Large intestine (tissue), 12 donors: ENCODE measurements around the gene GOLGA8M. TPM values are rescaled to one million over a fixed set of nuclear protein-coding genes. Genes with fewer than 3 reads are reported as not detected.
A peak's percentile ranks its signal among the peaks of the same experiment; 100 is the strongest.
"Not testable (repeated sequence)": the region's sequence is repeated elsewhere in the genome, so short reads cannot be mapped to it uniquely, and the experiment has no call there.

Experiments
- DNase-seq, 2 donors: peaks; one replicate each; pipeline versions ENCODE4 v3.0.0 to v3.0.0-alpha.2; 2013
- H3K27ac ChIP-seq: one replicate; pipeline ENCODE4 v1.5.1; 2013; ENCODE audit warnings: low read length
- H3K27me3 ChIP-seq: 2 replicates; pipeline ENCODE4 v1.6.1; 2013; ENCODE audit warnings: low read length; ENCODE audit not compliant: control insufficient read depth, insufficient read depth
- H3K36me3 ChIP-seq: 2 replicates; pipeline ENCODE4 v1.6.1; 2013; ENCODE audit warnings: low read length; ENCODE audit not compliant: control insufficient read depth, insufficient read depth
- H3K4me1 ChIP-seq: one replicate; pipeline ENCODE4 v1.6.1; 2013; ENCODE audit warnings: low read length; ENCODE audit not compliant: control insufficient read depth, insufficient read depth
- H3K4me3 ChIP-seq: one replicate; pipeline ENCODE4 v1.5.1; 2013; ENCODE audit warnings: low read length
- H3K9me3 ChIP-seq: one replicate; pipeline ENCODE4 v1.6.1; 2013; ENCODE audit warnings: mild to moderate bottlenecking, low read depth, low read length, moderate library complexity; ENCODE audit not compliant: control insufficient read depth
- WGBS: methylation state at CpG from one replicate; pipeline ENCODE4 v1.1.5; 2013; ENCODE audit warnings: low lambda C conversion rate; ENCODE audit not compliant: insufficient coverage; 5-methylcytosine and 5-hydroxymethylcytosine counted together
- long read RNA-seq, 11 donors: transcript quantifications; one replicate each; lab custom pipeline, GENCODE V29; 2026
- polyA plus RNA-seq: library from polyadenylated mRNA; unstranded; fragments of 120-200 nt; gene quantifications from one replicate; pipeline ENCODE4 v1.2.1, GENCODE V29; 2013

GOLGA8M gene
- 1.3 TPM for polyA plus RNA-seq
- long read RNA-seq, donor 1: 0 reads
- long read RNA-seq, donor 2: 0 reads
- long read RNA-seq, donor 3: 0 reads
- long read RNA-seq, donor 4: 0 reads
- long read RNA-seq, donor 5: 0 reads
- long read RNA-seq, donor 6: 0 reads
- long read RNA-seq, donor 7: 0 reads
- long read RNA-seq, donor 8: 0 reads
- long read RNA-seq, donor 9: 0 reads
- long read RNA-seq, donor 10: 0 reads
- long read RNA-seq, donor 11: 0 reads

GRCh38 chr15:28712270-28712669 lies at the start of gene GOLGA8M:
TSS of gene GOLGA8M (minus strand) at chr15:28712421. CDS start at chr15:28712323, 98 bp downstream.
- not testable (repeated sequence) for H3K9me3 ChIP-seq, H3K4me3 ChIP-seq, H3K27me3 ChIP-seq, DNase-seq, H3K4me1 ChIP-seq, H3K27ac ChIP-seq, H3K36me3 ChIP-seq
- no CpG with 5 or more reads among the region's 10 CpGs for WGBS

DNA sequence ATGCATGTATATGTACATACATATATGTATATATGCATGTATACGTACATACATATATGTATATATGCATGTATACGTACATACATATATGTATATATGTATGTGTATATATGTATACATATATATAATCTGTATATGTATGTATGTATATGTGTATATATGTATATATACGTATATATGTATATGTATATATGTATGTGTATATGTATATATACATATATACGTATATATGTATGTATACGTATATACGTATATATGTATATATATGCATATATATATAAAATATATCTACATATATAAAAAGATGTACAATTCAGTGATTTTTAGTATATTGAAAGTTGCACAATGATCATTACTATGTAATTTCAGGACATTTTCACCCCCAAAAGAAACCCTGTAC lies 30.7 kb upstream of the GOLGA8M start:
- not testable (repeated sequence) for DNase-seq, H3K27ac ChIP-seq, H3K4me1 ChIP-seq, H3K4me3 ChIP-seq, H3K27me3 ChIP-seq, H3K36me3 ChIP-seq, H3K9me3 ChIP-seq
- WGBS: no CpG with 5 or more reads among the region's 6 CpGs

DNA sequence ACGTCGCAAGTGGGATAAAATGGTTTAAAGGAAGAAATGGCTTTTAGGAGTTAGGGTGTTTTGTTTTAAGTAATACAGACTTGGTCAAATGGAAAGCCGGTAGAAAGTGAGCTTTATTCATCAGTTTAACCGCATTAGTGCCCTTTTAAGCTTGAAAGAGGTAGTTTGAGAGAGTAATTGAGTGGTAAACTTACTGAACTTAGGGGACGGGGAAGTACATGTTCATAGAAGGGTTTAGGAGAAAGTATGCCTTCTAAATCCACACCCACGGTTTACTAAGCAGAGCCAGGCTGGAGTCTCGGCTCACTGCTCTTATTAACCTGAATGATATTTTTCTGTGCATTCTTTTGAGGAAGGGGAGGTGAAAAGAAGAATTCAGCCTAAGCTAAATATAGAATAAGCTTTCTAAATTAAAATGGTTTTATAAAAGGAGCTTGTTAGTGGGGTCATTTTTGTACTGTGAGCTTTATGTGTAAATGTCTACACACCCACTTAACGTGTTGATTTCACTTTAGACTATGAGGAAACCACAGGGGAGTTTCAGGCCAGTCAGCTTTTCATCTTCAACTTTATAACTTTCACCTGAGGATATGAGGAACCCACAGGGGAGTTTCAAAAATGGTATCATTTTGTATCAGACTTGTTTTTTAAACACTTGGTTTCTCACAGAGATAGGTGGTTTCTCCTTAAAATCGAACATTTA lies 26.5 kb upstream of the GOLGA8M start:
- not testable (repeated sequence) for H3K27ac ChIP-seq, H3K9me3 ChIP-seq, H3K4me1 ChIP-seq, DNase-seq, H3K4me3 ChIP-seq, H3K36me3 ChIP-seq, H3K27me3 ChIP-seq
- no CpG with 5 or more reads among the region's 9 CpGs for WGBS

DNA sequence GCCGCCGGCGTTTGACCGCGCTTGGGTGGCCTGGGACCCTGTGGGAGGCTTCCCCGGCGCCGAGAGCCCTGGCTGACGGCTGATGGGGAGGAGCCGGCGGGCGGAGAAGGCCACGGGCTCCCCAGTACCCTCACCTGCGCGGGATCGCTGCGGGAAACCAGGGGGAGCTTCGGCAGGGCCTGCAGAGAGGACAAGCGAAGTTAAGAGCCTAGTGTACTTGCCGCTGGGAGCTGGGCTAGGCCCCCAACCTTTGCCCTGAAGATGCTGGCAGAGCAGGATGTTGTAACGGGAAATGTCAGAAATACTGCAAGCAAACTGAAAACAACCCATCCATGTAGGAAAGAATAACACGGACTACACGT lies 26.0 kb upstream of the GOLGA8M start:
- not testable (repeated sequence) for DNase-seq, H3K9me3 ChIP-seq, H3K27ac ChIP-seq, H3K4me3 ChIP-seq, H3K27me3 ChIP-seq, H3K36me3 ChIP-seq, H3K4me1 ChIP-seq
- no CpG with 5 or more reads among the region's 23 CpGs for WGBS

DNA sequence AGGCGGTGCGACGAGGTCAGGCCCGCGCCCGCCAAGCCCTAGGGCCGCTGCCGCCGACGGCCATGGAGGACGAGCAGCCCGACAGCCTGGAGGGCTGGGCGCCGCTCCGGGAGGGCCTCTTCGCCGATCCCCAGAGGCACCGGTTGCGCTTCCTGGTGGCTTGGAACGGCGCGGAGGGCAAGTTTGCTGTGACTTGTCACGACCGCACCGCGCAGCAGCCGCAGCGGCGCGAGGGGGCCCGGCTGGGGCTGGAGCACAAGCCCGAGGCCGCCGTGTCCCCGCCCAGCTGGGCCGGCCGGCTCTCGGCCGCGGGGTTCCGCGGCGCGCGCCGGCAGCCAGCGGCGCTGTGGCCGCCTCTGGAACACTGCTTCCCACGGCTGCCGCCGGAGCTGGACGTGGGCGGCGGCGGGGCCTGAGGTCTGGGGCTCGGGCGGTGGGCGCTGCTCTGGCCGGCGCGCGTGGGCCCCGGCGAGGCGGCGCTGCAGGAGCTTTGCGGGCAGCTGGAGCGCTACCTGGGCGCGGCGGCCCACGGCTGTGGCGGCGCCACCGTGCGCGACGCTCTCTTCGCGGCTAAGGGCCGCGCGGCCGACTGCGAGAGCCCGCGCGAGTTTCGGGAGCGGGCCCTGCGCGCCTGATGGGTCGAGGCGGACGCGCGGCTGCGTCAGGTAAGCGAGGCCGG lies 25.4 kb upstream of the GOLGA8M start:
- not testable (repeated sequence) for H3K27ac ChIP-seq, H3K27me3 ChIP-seq, H3K4me3 ChIP-seq, H3K36me3 ChIP-seq, H3K9me3 ChIP-seq, H3K4me1 ChIP-seq
- DNase-seq: peak in 1 of 2 donors; percentile 55
- no CpG with 5 or more reads among the region's 101 CpGs for WGBS

- WGBS: no CpG with 5 or more reads among the region's 2 CpGs
- not testable (repeated sequence) for H3K4me1 ChIP-seq, H3K4me3 ChIP-seq, H3K9me3 ChIP-seq, H3K36me3 ChIP-seq, H3K27ac ChIP-seq, H3K27me3 ChIP-seq, DNase-seq
Measured at GRCh38 chr15:28728061-28728460, 15.8 kb upstream of the GOLGA8M start.

DNA sequence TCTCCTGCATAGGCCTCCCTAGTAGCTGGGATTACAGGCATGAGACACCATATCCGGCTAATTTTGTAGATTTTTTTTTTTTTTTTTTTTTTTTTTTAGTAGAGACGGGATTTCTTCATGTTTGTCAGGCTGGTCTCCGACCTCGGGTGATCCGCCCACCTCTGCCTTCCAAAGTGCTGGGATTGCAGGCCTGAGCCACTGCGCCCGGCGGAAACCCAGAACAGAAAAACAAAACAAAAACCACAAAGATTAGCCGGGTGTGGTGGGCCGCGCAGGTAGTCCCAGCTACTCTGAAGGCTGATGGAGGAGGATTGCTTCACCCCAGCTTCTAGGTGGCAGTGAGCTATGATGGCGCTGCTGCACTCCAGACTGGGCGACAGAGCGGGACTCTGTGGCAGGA lies 14.8 kb upstream of the GOLGA8M start:
- H3K27ac ChIP-seq, H3K27me3 ChIP-seq, H3K4me3 ChIP-seq, H3K4me1 ChIP-seq, DNase-seq, H3K9me3 ChIP-seq, H3K36me3 ChIP-seq: not testable (repeated sequence)
- 80% methylated on average over 2 of the region's 14 CpGs for WGBS

DNA sequence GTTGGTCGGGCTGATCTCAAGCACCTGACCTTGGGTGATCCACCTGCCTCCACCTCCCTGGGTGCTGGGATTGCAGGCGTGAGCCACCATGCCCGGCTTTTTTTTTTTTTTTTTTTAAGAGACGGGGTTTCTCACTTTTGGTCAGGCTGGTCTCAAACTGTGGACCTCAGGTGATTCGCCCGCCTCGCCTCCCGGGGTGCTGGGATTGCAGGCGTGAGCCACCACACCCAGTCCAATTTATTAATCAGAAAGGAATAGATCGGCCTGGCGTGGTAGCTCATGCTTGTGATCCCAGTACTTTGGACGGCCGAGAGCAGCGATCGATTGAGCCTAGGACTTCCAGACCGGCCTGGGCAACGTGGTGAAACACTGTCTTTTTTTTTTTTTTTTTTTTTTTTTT lies 13.9 kb upstream of the GOLGA8M start:
- DNase-seq: no peak
- H3K9me3 ChIP-seq: no peaks in the 10 kb centered on the region
- H3K4me3 ChIP-seq: no peak overlapping the region
- H3K27ac ChIP-seq: no peak overlapping the region
- H3K4me1 ChIP-seq: no peaks in the 10 kb centered on the region
- WGBS: no CpG with 5 or more reads among the region's 17 CpGs
- no peaks in the 10 kb centered on the region for H3K27me3 ChIP-seq
- H3K36me3 ChIP-seq: no peaks in the 10 kb centered on the region

GRCh38 chr15:28725556-28725955 lies 13.3 kb upstream of the GOLGA8M start:
- no CpG with 5 or more reads among the region's 14 CpGs for WGBS
- Histone ChIP-seq H3K4me1 (no peaks in the 10 kb centered on the region), H3K27ac (no peak overlapping the region), H3K36me3 (no peaks in the 10 kb centered on the region), H3K27me3 (no peaks in the 10 kb centered on the region), H3K4me3 (no peak overlapping the region), H3K9me3 (no peaks in the 10 kb centered on the region)
- no peak for DNase-seq

- not testable (repeated sequence) for H3K9me3 ChIP-seq, DNase-seq, H3K36me3 ChIP-seq, H3K27me3 ChIP-seq, H3K27ac ChIP-seq, H3K4me3 ChIP-seq, H3K4me1 ChIP-seq
- no CpG with 5 or more reads among the region's 5 CpGs for WGBS
Measured at GRCh38 chr15:28723986-28724385, 11.8 kb upstream of the GOLGA8M start.

- not testable (repeated sequence) for H3K9me3 ChIP-seq, H3K4me3 ChIP-seq, H3K27ac ChIP-seq, H3K27me3 ChIP-seq, H3K4me1 ChIP-seq, H3K36me3 ChIP-seq, DNase-seq
- WGBS: no CpG with 5 or more reads among the region's 4 CpGs
Measured at GRCh38 chr15:28719626-28720025, 7.4 kb upstream of the GOLGA8M start.
